Neuronal stem cell (in vitro differentiated cells): ENCODE data around the gene MAP3K4.

Experiments
- DNase-seq: peaks from one replicate; pipeline ENCODE4 v3.0.0-alpha.2; 2013; ENCODE audit warnings: low spot score
- H2AFZ ChIP-seq: one replicate; pipeline ENCODE4 v1.6.1; 2013; ENCODE audit warnings: mild to moderate bottlenecking, low read length, inconsistent platforms
- H2AK5ac ChIP-seq: 2 replicates; pipeline ENCODE4 v1.6.1; 2013; ENCODE audit warnings: low read depth, mild to moderate bottlenecking, inconsistent platforms, low read length, moderate library complexity, mixed read lengths
- H2BK120ac ChIP-seq: 2 replicates; pipeline ENCODE4 v1.6.1; 2013; ENCODE audit warnings: low read depth, mild to moderate bottlenecking, inconsistent platforms, low read length, moderate library complexity, mixed read lengths
- H2BK12ac ChIP-seq: one replicate; pipeline ENCODE4 v1.6.1; 2013; ENCODE audit warnings: low read length, inconsistent platforms
- H2BK15ac ChIP-seq: 2 replicates; pipeline ENCODE4 v1.6.1; 2013; ENCODE audit warnings: mild to moderate bottlenecking, low read length, inconsistent platforms, mixed read lengths
- H2BK5ac ChIP-seq: one replicate; pipeline ENCODE4 v1.6.1; 2013; ENCODE audit warnings: inconsistent platforms, mild to moderate bottlenecking, low read length, moderate library complexity
- H3K14ac ChIP-seq: one replicate; pipeline ENCODE4 v1.6.1; 2013; ENCODE audit warnings: low read length, inconsistent platforms
- H3K18ac ChIP-seq: 2 replicates; pipeline ENCODE4 v1.6.1; 2013; ENCODE audit warnings: low read length, inconsistent platforms
- H3K23ac ChIP-seq: 2 replicates; pipeline ENCODE4 v1.6.1; 2013; ENCODE audit warnings: low read depth, mild to moderate bottlenecking, mixed read lengths, low read length, inconsistent platforms; ENCODE audit not compliant: poor library complexity
- H3K27ac ChIP-seq: replicated peaks from 3 replicates; pipeline ENCODE4 v1.5.1; 2013; ENCODE audit warnings: low read length, inconsistent platforms
- H3K27me3 ChIP-seq, 3 experiments: 2 replicates each; pipeline ENCODE4 v1.6.1; 2013; ENCODE audit warnings: low read length in 3 of 3, mild to moderate bottlenecking in 2 of 3, inconsistent platforms in 1 of 3, low read depth in 1 of 3, mixed read lengths in 1 of 3, moderate library complexity in 1 of 3; ENCODE audit not compliant: control insufficient read depth in 3 of 3, insufficient read depth in 3 of 3
- H3K36me3 ChIP-seq, 2 donors: replicated peaks in 1 of 2; 2 replicates each; pipeline ENCODE4 v1.6.1; 2013; ENCODE audit warnings: low read length in 2 of 2; ENCODE audit not compliant: control insufficient read depth in 2 of 2, insufficient read depth in 2 of 2
- H3K4ac ChIP-seq: 2 replicates; pipeline ENCODE4 v1.6.1; 2013; ENCODE audit warnings: inconsistent platforms, mild to moderate bottlenecking, low read length, moderate library complexity
- H3K4me1 ChIP-seq, 2 donors: 1 replicate in 1 of 2; 2 replicates in 1 of 2; pipeline ENCODE4 v1.6.1; 2013; ENCODE audit warnings: low read length in 2 of 2, low read depth in 1 of 2; ENCODE audit not compliant: control insufficient read depth in 2 of 2, insufficient read depth in 1 of 2
- H3K4me2 ChIP-seq: one replicate; pipeline ENCODE4 v1.6.1; 2013; ENCODE audit warnings: mild to moderate bottlenecking, low read length, inconsistent platforms; ENCODE audit not compliant: insufficient read depth, poor library complexity, severe bottlenecking
- H3K4me3 ChIP-seq, 2 donors: 2 replicates each; pipeline ENCODE4 v1.5.1; 2013; ENCODE audit warnings: low read length in 2 of 2, mild to moderate bottlenecking in 2 of 2, inconsistent platforms in 1 of 2, moderate library complexity in 1 of 2
- H3K79me1 ChIP-seq: one replicate; pipeline ENCODE4 v1.6.1; 2013; ENCODE audit warnings: low read depth, mild to moderate bottlenecking, inconsistent platforms, low read length, moderate library complexity
- H3K9ac ChIP-seq: one replicate; pipeline ENCODE4 v1.6.1; 2013; ENCODE audit warnings: mild to moderate bottlenecking, low read depth, low read length, inconsistent platforms; ENCODE audit not compliant: poor library complexity
- H3K9me3 ChIP-seq, 2 donors: replicated peaks in 1 of 2; 2 replicates each; pipeline versions ENCODE3 to v1.6.1; 2013; ENCODE audit warnings: low read length in 2 of 2, mild to moderate bottlenecking in 2 of 2, inconsistent platforms in 1 of 2, low read depth in 1 of 2, mixed read lengths in 1 of 2, moderate library complexity in 1 of 2; ENCODE audit not compliant: control insufficient read depth in 2 of 2, insufficient read depth in 1 of 2
- H4K8ac ChIP-seq: one replicate; pipeline ENCODE4 v1.6.1; 2013; ENCODE audit warnings: low read depth, mild to moderate bottlenecking, inconsistent platforms, low read length, moderate library complexity
- H4K91ac ChIP-seq: one replicate; pipeline ENCODE4 v1.6.1; 2013; ENCODE audit warnings: low read length, low read depth, mild to moderate bottlenecking, inconsistent platforms; ENCODE audit not compliant: poor library complexity
- WGBS, 2 donors: extraction: QIAGEN DNeasy Blood & Tissue Kit; methylation state at CpG; one replicate each; pipeline ENCODE4 v1.1.7; 2013; ENCODE audit warnings: missing lambda C conversion rate in 2 of 2, mixed read lengths in 1 of 2; ENCODE audit not compliant: insufficient read length in 2 of 2, insufficient replicate concordance in 1 of 2; ENCODE audit errors: extremely low coverage in 2 of 2; 5-methylcytosine and 5-hydroxymethylcytosine counted together

The MAP3K4 gene

DNA sequence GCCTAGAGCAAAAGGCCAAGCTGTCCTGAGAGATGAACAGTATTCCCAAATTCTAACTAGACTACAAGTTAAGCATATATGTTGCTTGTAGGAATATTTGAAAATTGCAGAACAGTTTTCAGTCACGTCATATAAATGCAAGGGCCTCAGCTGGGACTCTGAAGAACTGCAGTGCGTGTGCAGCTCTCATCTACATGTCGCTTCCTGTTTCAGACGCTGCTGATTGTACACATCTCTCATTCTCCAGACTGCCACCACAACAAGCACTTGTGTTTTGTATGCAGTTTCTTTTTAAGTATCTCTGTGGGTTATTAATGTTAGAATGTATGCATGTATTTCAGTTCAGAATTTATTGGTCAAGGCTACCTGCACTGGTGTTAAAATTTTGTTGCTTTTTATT is 119.7 kb downstream of the MAP3K4 start:
- no peak overlapping the region for H3K27ac ChIP-seq
- no peak overlapping the region for H4K8ac ChIP-seq
- H3K4me2 ChIP-seq, result no peak overlapping the region
- H3K23ac ChIP-seq, result no peak overlapping the region
- H2AK5ac ChIP-seq, result no peak overlapping the region
- no peak overlapping the region for H3K14ac ChIP-seq
- peaks cover 0 to 2% of the 10 kb centered on the region in 2 donors for H3K4me1 ChIP-seq
- H4K91ac ChIP-seq, result no peak overlapping the region
- no peak overlapping the region for H2BK12ac ChIP-seq
- H3K79me1 ChIP-seq, result peaks cover 4% of the 10 kb centered on the region
- no peak overlapping the region for H2BK120ac ChIP-seq
- no peak overlapping the region for H3K18ac ChIP-seq
- no peak overlapping the region for H3K4ac ChIP-seq
- no peak overlapping the region for H2BK5ac ChIP-seq
- no CpG with 5 or more reads among the region's 4 CpGs for WGBS, 2 donors
- H2BK15ac ChIP-seq, result no peak overlapping the region
- no peak overlapping the region for H2AFZ ChIP-seq
- H3K9me3 ChIP-seq, result peaks cover 0 to 5% of the 10 kb centered on the region in 2 donors
- no peak overlapping the region for H3K9ac ChIP-seq
- peaks cover 54 to 100% of the 10 kb centered on the region in 2 donors for H3K36me3 ChIP-seq
- DNase-seq, result no peak
- H3K4me3 ChIP-seq, result no peak overlapping the region
- no peaks in the 10 kb centered on the region for H3K27me3 ChIP-seq

DNA sequence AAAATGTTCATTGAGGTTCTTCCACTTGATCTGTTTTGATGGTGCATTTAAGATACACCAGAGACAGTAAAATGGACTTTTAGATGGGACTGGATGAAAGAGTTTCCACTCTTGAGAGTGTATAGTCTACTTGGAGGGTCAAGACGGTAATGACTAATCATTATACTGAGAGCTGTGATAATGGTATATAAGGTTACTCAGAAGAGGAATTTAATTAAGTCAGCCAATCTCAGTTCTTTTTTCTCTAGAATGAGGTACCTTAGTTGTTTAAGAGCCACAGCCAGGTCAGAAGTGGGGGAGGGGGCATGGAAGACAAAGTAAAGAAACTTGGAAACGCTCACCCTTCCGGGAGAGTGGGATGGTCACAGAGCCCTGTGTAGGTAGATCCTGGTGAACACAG is 123.9 kb downstream of the MAP3K4 start:
- Histone ChIP-seq H2AK5ac (no peak overlapping the region), H2BK120ac (no peak overlapping the region), H3K9me3 (peaks cover 2 to 17% of the 10 kb centered on the region in 2 donors), H2BK15ac (no peak overlapping the region), H4K91ac (no peak overlapping the region), H3K14ac (no peak overlapping the region), H3K36me3 (peaks cover 35 to 100% of the 10 kb centered on the region in 2 donors), H3K18ac (no peak overlapping the region), H3K27me3 (no peaks in the 10 kb centered on the region), H3K4me3 (no peak overlapping the region), H2BK12ac (no peak overlapping the region), H3K27ac (no peak overlapping the region), H3K4me2 (no peak overlapping the region), H3K9ac (no peak overlapping the region), H3K4me1 (peaks cover 0 to 2% of the 10 kb centered on the region in 2 donors), H4K8ac (no peak overlapping the region), H2AFZ (no peak overlapping the region), H3K23ac (no peak overlapping the region), H3K4ac (no peak overlapping the region), H2BK5ac (no peak overlapping the region), H3K79me1 (no peaks in the 10 kb centered on the region)
- no peak for DNase-seq
- WGBS, 2 donors, result no CpG with 5 or more reads among the region's 3 CpGs

DNA sequence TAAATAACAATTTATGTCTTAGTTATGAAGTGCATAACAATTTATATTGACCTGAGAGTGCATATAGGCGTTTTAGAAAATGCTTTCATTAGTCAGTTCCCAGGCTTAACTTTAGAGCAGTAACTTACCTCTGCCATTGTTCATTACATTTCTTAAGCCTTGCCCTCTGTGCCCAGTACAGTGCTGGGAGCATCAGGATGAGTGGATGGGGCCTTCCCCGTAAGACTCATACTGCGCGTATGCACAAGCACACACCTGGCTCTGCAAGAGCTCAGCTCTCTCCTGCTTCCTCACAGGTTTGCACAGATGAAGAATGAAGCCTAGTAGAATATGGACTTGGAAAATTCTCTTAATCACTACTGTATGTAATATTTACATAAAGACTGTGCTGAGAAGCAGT is 125.0 kb downstream of the MAP3K4 start:
- peaks cover 27 to 100% of the 10 kb centered on the region in 2 donors for H3K36me3 ChIP-seq

DNA sequence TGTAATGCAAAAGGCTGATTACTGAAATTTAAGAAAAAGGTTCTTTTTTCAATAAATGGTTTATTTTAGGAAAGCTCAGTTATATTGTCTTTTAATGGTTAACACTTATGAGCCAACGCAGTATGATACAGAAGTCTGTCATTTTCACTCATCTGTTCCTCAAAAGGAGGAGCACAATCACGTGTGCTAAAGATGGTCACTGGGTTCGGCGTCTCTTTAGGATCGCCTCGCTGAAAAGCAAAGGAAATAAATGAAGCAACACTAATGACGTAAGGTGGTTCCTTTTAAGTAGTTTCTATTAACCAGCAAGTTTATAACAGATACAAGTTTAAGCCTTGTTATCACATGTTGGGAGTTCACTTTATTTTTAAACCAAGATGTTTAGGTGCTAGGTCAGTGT is 125.7 kb downstream of the MAP3K4 start:
- H2BK12ac ChIP-seq, result no peak overlapping the region
- H3K23ac ChIP-seq, result no peak overlapping the region
- no peak overlapping the region for H4K8ac ChIP-seq
- H2AK5ac ChIP-seq, result no peak overlapping the region
- H2BK15ac ChIP-seq, result no peak overlapping the region
- no peaks in the 10 kb centered on the region for H3K27me3 ChIP-seq
- H3K4ac ChIP-seq, result no peak overlapping the region
- H2BK120ac ChIP-seq, result no peak overlapping the region
- no peak overlapping the region for H4K91ac ChIP-seq
- H3K9ac ChIP-seq, result no peak overlapping the region
- H3K4me2 ChIP-seq, result no peak overlapping the region
- H3K9me3 ChIP-seq, result peaks cover 2 to 32% of the 10 kb centered on the region in 2 donors
- no peak overlapping the region for H3K4me3 ChIP-seq
- H3K79me1 ChIP-seq, result no peaks in the 10 kb centered on the region
- DNase-seq, result no peak
- peaks cover 0 to 2% of the 10 kb centered on the region in 2 donors for H3K4me1 ChIP-seq
- no peak overlapping the region for H3K27ac ChIP-seq
- no CpG with 5 or more reads among the region's 7 CpGs for WGBS, 2 donors
- no peak overlapping the region for H3K14ac ChIP-seq
- no peak overlapping the region for H2BK5ac ChIP-seq
- no peak overlapping the region for H3K18ac ChIP-seq
- no peak overlapping the region for H2AFZ ChIP-seq
- peaks cover 20 to 95% of the 10 kb centered on the region in 2 donors for H3K36me3 ChIP-seq

More for the DNA sequence above, 125.0 kb downstream of the MAP3K4 start:
- Histone ChIP-seq H3K4ac (no peak overlapping the region), H4K8ac (no peak overlapping the region), H2BK15ac (no peak overlapping the region), H2BK5ac (no peak overlapping the region), H3K79me1 (no peaks in the 10 kb centered on the region), H3K4me1 (peaks cover 0 to 2% of the 10 kb centered on the region in 2 donors), H2AFZ (no peak overlapping the region), H3K14ac (no peak overlapping the region), H3K27ac (no peak overlapping the region), H2AK5ac (no peak overlapping the region), H2BK120ac (no peak overlapping the region), H3K4me2 (no peak overlapping the region), H3K27me3 (no peaks in the 10 kb centered on the region), H3K4me3 (no peak overlapping the region), H3K9me3 (peaks cover 2 to 27% of the 10 kb centered on the region in 2 donors), H3K23ac (no peak overlapping the region), H3K9ac (no peak overlapping the region), H4K91ac (no peak overlapping the region), H2BK12ac (no peak overlapping the region), H3K18ac (no peak overlapping the region)
- WGBS, 2 donors, result no CpG with 5 or more reads among the region's 4 CpGs
- DNase-seq, result no peak
